Measurements from ENCODE around the gene ADRB1. TPM values are rescaled to one million over a fixed set of nuclear protein-coding genes. Genes with fewer than 3 reads are reported as not detected.
A peak's percentile ranks its signal among the peaks of the same experiment; 100 is the strongest.

ADRB1 gene
- total RNA-seq, 1 experiment from 2014 or later: 85.2 TPM

DNA sequence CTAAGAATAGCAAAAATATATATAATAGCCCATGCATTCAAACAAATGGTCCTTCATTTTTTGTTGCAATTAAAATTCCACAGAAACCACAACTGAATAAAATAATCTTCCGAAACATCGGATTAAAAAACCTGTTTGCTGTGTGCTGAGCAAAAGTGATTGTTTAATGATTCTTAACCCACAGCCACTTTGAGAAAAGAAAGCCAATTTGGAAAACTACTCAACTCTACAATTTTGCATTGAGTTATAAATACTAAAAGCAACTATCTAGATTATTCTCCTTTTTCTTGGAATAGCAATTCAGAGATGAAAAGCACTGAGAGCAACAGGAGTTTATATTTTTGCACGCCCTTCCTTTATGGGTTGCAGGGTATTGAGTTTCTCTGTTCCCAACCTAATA, 8.0 kb downstream of the ADRB1 start:
- ChIA-PET CTCF (no interaction called here), POLR2A (ENCODE audit: low non-redundant PET) (no interaction called here)
- no peak for TF ChIP-seq EZH2 (IDR thresholded peaks at IDR 0.05; ENCODE audit: borderline replicate concordance, low read depth, low read length, poor library complexity, severe bottlenecking)
- TF ChIP-seq, protein P1, sequence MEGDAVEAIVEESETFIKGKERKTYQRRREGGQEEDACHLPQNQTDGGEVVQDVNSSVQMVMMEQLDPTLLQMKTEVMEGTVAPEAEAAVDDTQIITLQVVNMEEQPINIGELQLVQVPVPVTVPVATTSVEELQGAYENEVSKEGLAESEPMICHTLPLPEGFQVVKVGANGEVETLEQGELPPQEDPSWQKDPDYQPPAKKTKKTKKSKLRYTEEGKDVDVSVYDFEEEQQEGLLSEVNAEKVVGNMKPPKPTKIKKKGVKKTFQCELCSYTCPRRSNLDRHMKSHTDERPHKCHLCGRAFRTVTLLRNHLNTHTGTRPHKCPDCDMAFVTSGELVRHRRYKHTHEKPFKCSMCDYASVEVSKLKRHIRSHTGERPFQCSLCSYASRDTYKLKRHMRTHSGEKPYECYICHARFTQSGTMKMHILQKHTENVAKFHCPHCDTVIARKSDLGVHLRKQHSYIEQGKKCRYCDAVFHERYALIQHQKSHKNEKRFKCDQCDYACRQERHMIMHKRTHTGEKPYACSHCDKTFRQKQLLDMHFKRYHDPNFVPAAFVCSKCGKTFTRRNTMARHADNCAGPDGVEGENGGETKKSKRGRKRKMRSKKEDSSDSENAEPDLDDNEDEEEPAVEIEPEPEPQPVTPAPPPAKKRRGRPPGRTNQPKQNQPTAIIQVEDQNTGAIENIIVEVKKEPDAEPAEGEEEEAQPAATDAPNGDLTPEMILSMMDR (conservative IDR thresholded peaks at IDR 0.05; ENCODE audit: low read depth, low read length): no peak
- peaks cover 31% of the 10 kb centered on the region for H3K36me3 ChIP-seq (ENCODE audit: insufficient read depth, low read length, poor library complexity, severe bottlenecking)
- no peak overlapping the region for H3K4me3 ChIP-seq (ENCODE audit: low read depth, low read length, poor library complexity, severe bottlenecking)
- no peaks in the 10 kb centered on the region for H3K27me3 ChIP-seq (replicated peaks; ENCODE audit: insufficient read depth, low read depth, low read length, poor library complexity)
- no TSS peak for BruUV-seq (replicated peaks)
- peak overlapping the region; percentile 34 for H3K27ac ChIP-seq (ENCODE audit: low read depth, low read length, poor library complexity, severe bottlenecking)
- no peaks in the 10 kb centered on the region for H3K9me3 ChIP-seq (ENCODE audit: low read depth, low read length, poor library complexity, severe bottlenecking)
- intact Hi-C loops (cut with micrococcal nuclease; ENCODE audit: unreplicated experiment): no loop called here
- peak; percentile 58 for DNase-seq (ENCODE audit: low spot score)
- peaks cover 46% of the 10 kb centered on the region for H3K4me1 ChIP-seq (ENCODE audit: insufficient read depth, low read length, poor library complexity, severe bottlenecking)

DNA sequence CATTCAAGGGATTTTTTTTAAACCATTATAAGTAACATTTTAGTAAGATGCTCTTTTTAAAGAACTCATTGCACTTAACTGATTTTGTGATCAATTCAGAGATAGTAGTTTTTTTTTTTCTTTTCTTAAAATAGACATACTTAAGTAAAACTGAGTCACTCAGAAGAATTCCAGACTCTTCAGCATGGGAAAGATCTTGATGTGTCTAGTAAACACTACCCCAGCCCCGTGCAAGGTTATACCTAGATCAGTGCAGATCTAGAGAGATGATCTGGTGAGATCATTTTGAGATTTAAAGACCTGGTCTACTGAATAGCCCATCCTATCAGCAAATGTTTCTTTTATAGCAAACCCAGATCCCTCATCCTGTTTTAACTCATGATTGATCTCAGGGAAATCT, 8.6 kb downstream of the ADRB1 start:
- Histone ChIP-seq H3K36me3 (ENCODE audit: insufficient read depth, low read length, poor library complexity, severe bottlenecking) (peaks cover 26% of the 10 kb centered on the region), H3K4me1 (ENCODE audit: insufficient read depth, low read length, poor library complexity, severe bottlenecking) (peaks cover 46% of the 10 kb centered on the region), H3K4me3 (ENCODE audit: low read depth, low read length, poor library complexity, severe bottlenecking) (no peak overlapping the region), H3K27me3 (replicated peaks; ENCODE audit: insufficient read depth, low read depth, low read length, poor library complexity) (no peaks in the 10 kb centered on the region), H3K27ac (ENCODE audit: low read depth, low read length, poor library complexity, severe bottlenecking) (peak overlapping the region; percentile 34), H3K9me3 (ENCODE audit: low read depth, low read length, poor library complexity, severe bottlenecking) (no peaks in the 10 kb centered on the region)
- ChIA-PET CTCF (no interaction called here), POLR2A (ENCODE audit: low non-redundant PET) (no interaction called here)
- no peak for DNase-seq (ENCODE audit: low spot score)
- TF ChIP-seq EZH2 (IDR thresholded peaks at IDR 0.05; ENCODE audit: borderline replicate concordance, low read depth, low read length, poor library complexity, severe bottlenecking): no peak
- TF ChIP-seq, protein P1 (conservative IDR thresholded peaks at IDR 0.05; ENCODE audit: low read depth, low read length): no peak
- BruUV-seq (replicated peaks): no TSS peak
- intact Hi-C loops (cut with micrococcal nuclease; ENCODE audit: unreplicated experiment): no loop called here

GRCh38 chr10:114053946-114054345, 10.3 kb downstream of the ADRB1 start:
- H3K4me1 ChIP-seq (ENCODE audit: insufficient read depth, low read length, poor library complexity, severe bottlenecking): peaks cover 55% of the 10 kb centered on the region

More at GRCh38 chr10:114053946-114054345, 10.3 kb downstream of the ADRB1 start:
- TF ChIP-seq EZH2 (IDR thresholded peaks at IDR 0.05; ENCODE audit: borderline replicate concordance, low read depth, low read length, poor library complexity, severe bottlenecking): no peak
- TF ChIP-seq, protein P1 (conservative IDR thresholded peaks at IDR 0.05; ENCODE audit: low read depth, low read length): no peak
- intact Hi-C loops (cut with micrococcal nuclease; ENCODE audit: unreplicated experiment): no loop called here
- ChIA-PET POLR2A (ENCODE audit: low non-redundant PET) (no interaction called here), CTCF (no interaction called here)
- Histone ChIP-seq H3K36me3 (ENCODE audit: insufficient read depth, low read length, poor library complexity, severe bottlenecking) (peaks cover 9% of the 10 kb centered on the region), H3K27ac (ENCODE audit: low read depth, low read length, poor library complexity, severe bottlenecking) (no peak overlapping the region), H3K9me3 (ENCODE audit: low read depth, low read length, poor library complexity, severe bottlenecking) (no peaks in the 10 kb centered on the region), H3K4me3 (ENCODE audit: low read depth, low read length, poor library complexity, severe bottlenecking) (no peak overlapping the region), H3K27me3 (replicated peaks; ENCODE audit: insufficient read depth, low read depth, low read length, poor library complexity) (no peaks in the 10 kb centered on the region)
- DNase-seq (ENCODE audit: low spot score): peak; percentile 42
- no TSS peak for BruUV-seq (replicated peaks)

All from A673 (cell line).